SK-MEL-5 (cell line): ENCODE measurements around the gene SARM1. TPM values are rescaled to one million over a fixed set of nuclear protein-coding genes. Genes with fewer than 3 reads are reported as not detected.
A peak's percentile ranks its signal among the peaks of the same experiment; 100 is the strongest.

ENCODE experiments used
- DNase-seq: peaks from one replicate; pipeline ENCODE4 v3.0.0-alpha.2; 2016; ENCODE audit warnings: low read depth, low spot score
- in situ Hi-C: cut with HindIII; loops from 2 replicates; pipeline ENCODE4 v1.10.0; 2016; ENCODE audit warnings: low sequenced_read_pairs, high pct_unique_total_duplicates, low pct_unique_long_range_greater_than_20kb
- total RNA-seq: library from RNA; depleted of rRNA; stranded (reverse); fragments of >200 nt; shearing (Covaris generic); gene quantifications from 2 replicates; pipeline ENCODE4 v1.2.3, GENCODE V29; 2014

Gene SARM1
- total RNA-seq, 1 experiment from 2014 or later: 5.1 TPM

- in situ Hi-C loops: no loop called here
- no peak for DNase-seq
Observed at GRCh38 chr17:28384281-28385036, 13.0 kb downstream of the SARM1 start.

GRCh38 chr17:28385037-28385400 is 13.5 kb downstream of the SARM1 start:
- in situ Hi-C loops: no loop called here
- DNase-seq: no peak

- in situ Hi-C loops: no loop called here
- DNase-seq: no peak
Observed at GRCh38 chr17:28385406-28385805, 13.9 kb downstream of the SARM1 start.

GRCh38 chr17:28386391-28386790 is 14.9 kb downstream of the SARM1 start:
- in situ Hi-C loops: no loop called here
- no peak for DNase-seq

- in situ Hi-C loops: no loop called here
- no peak for DNase-seq
Observed at GRCh38 chr17:28388106-28388505, 16.6 kb downstream of the SARM1 start.

- in situ Hi-C loops: no loop called here
- DNase-seq: no peak
Observed at GRCh38 chr17:28390141-28390540, 18.6 kb downstream of the SARM1 start.

- no peak for DNase-seq
- in situ Hi-C loops: no loop called here
Observed at GRCh38 chr17:28390563-28390962, 19.1 kb downstream of the SARM1 start.

- in situ Hi-C loops: no loop called here
- DNase-seq: no peak
Observed at GRCh38 chr17:28390984-28391383, 19.5 kb downstream of the SARM1 start.

- in situ Hi-C loops: no loop called here
- peak; percentile 94 for DNase-seq
Observed at GRCh38 chr17:28391401-28391800, 19.9 kb downstream of the SARM1 start.

GRCh38 chr17:28392491-28392890 is 21.0 kb downstream of the SARM1 start:
- DNase-seq: no peak
- in situ Hi-C loops: no loop called here

GRCh38 chr17:28394337-28395116 is 23.0 kb downstream of the SARM1 start:
- in situ Hi-C loops: no loop called here
- DNase-seq: no peak

GRCh38 chr17:28395426-28395825 is 23.9 kb downstream of the SARM1 start:
- in situ Hi-C loops: no loop called here
- DNase-seq: no peak

- no peak for DNase-seq
- in situ Hi-C loops: no loop called here
Observed at GRCh38 chr17:28395968-28396367, 24.5 kb downstream of the SARM1 start.

- in situ Hi-C loops: no loop called here
- DNase-seq: no peak
Observed at GRCh38 chr17:28396635-28397239, 25.2 kb downstream of the SARM1 start.

GRCh38 chr17:28397275-28397674 is 25.8 kb downstream of the SARM1 start:
- in situ Hi-C loops: no loop called here
- no peak for DNase-seq

- in situ Hi-C loops: no loop called here
- no peak for DNase-seq
Observed at GRCh38 chr17:28397687-28398279, 26.3 kb downstream of the SARM1 start.

- in situ Hi-C loops: no loop called here
- DNase-seq: no peak
Observed at GRCh38 chr17:28398280-28398981, 26.9 kb downstream of the SARM1 start.

GRCh38 chr17:28399808-28400207 is 28.3 kb downstream of the SARM1 start:
- in situ Hi-C loops: no loop called here

More at GRCh38 chr17:28399808-28400207, 28.3 kb downstream of the SARM1 start:
- no peak for DNase-seq
